Stimulated activated CD4-positive, alpha-beta T cell treated with anti-CD3 and anti-CD28 coated beads, Interleukin-15, amount 100 ng/mL, for 48 hours (primary cell): ENCODE results near the gene ZNF750.

Experiments
- DNase-seq, 2 donors: peaks; one replicate each; pipeline ENCODE4 v3.0.0-alpha.2; 2020; ENCODE audit warnings: low read depth in 2 of 2

The ZNF750 gene

GRCh38 chr17:82812058-82812457, 27.8 kb downstream of the ZNF750 start:
- DNase-seq: no peak

- no peak for DNase-seq
Measured at GRCh38 chr17:82810644-82811430, 29.0 kb downstream of the ZNF750 start.

GRCh38 chr17:82808921-82809905, 30.6 kb downstream of the ZNF750 start:
- DNase-seq: no peak

- no peak for DNase-seq
Measured at GRCh38 chr17:82808006-82808405, 31.8 kb downstream of the ZNF750 start.

- DNase-seq: no peak
Measured at GRCh38 chr17:82807562-82807961, 32.3 kb downstream of the ZNF750 start.

GRCh38 chr17:82807101-82807500, 32.7 kb downstream of the ZNF750 start:
- DNase-seq: no peak

GRCh38 chr17:82806645-82807044, 33.2 kb downstream of the ZNF750 start:
- DNase-seq: no peak

GRCh38 chr17:82805823-82806222, 34.0 kb downstream of the ZNF750 start:
- no peak for DNase-seq

GRCh38 chr17:82805254-82805653, 34.6 kb downstream of the ZNF750 start:
- DNase-seq: no peak

GRCh38 chr17:82804442-82805191, 35.2 kb downstream of the ZNF750 start:
- no peak for DNase-seq

GRCh38 chr17:82803606-82804005, 36.2 kb downstream of the ZNF750 start:
- no peak for DNase-seq

- DNase-seq: no peak
Measured at GRCh38 chr17:82803185-82803584, 36.6 kb downstream of the ZNF750 start.

GRCh38 chr17:82802075-82802780, 37.6 kb downstream of the ZNF750 start:
- no peak for DNase-seq

GRCh38 chr17:82801377-82801970, 38.3 kb downstream of the ZNF750 start:
- DNase-seq: no peak

- no peak for DNase-seq
Measured at GRCh38 chr17:82800885-82801284, 38.9 kb downstream of the ZNF750 start.

GRCh38 chr17:82799591-82799990, 40.2 kb downstream of the ZNF750 start:
- no peak for DNase-seq

GRCh38 chr17:82798752-82799151, 41.1 kb downstream of the ZNF750 start:
- no peak for DNase-seq

- no peak for DNase-seq
Measured at GRCh38 chr17:82797061-82797460, 42.8 kb downstream of the ZNF750 start.

- no peak for DNase-seq
Measured at GRCh38 chr17:82795615-82796014, 44.2 kb downstream of the ZNF750 start.

GRCh38 chr17:82794781-82795482, 44.9 kb downstream of the ZNF750 start:
- no peak for DNase-seq
